Calu3 (cell line): ENCODE measurements around the gene ILDR1. TPM values are rescaled to one million over a fixed set of nuclear protein-coding genes. Genes with fewer than 3 reads are reported as not detected.

Experiments
- BruUV-seq: library from RNA; stranded (reverse); fragments of 400-500 nt; replicated peaks from 2 replicates; lab custom pipeline; 2021; lab: Mats Ljungman, UMichigan
- CTCF ChIA-PET: fragments of 300-600 bp; sonication (Branson Sonifier 250); formaldehyde crosslinking; loops from one replicate; lab custom pipeline; 2022; ENCODE audit warnings: antibody characterized with exemption; lab: Charles Lee
- DNase-seq: peaks from one replicate; pipeline ENCODE4 v3.0.0; 2022
- H3K27ac Mint-ChIP-seq: one replicate; pipeline ENCODE4 v1.8.0; 2022; ENCODE audit warnings: mixed read lengths; ENCODE audit not compliant: unreplicated experiment
- H3K27me3 Mint-ChIP-seq: one replicate; pipeline ENCODE4 v1.8.0; 2022; ENCODE audit warnings: mixed read lengths; ENCODE audit not compliant: unreplicated experiment
- H3K36me3 Mint-ChIP-seq: one replicate; pipeline ENCODE4 v1.8.0; 2022; ENCODE audit warnings: mild to moderate bottlenecking, moderate library complexity, mixed read lengths; ENCODE audit not compliant: insufficient read depth, unreplicated experiment
- H3K4me1 Mint-ChIP-seq: one replicate; pipeline ENCODE4 v1.8.0; 2022; ENCODE audit warnings: mild to moderate bottlenecking, low read depth, mixed read lengths; ENCODE audit not compliant: unreplicated experiment
- H3K4me3 Mint-ChIP-seq: one replicate; pipeline ENCODE4 v1.8.0; 2022; ENCODE audit warnings: mild to moderate bottlenecking, low read depth, moderate library complexity, mixed read lengths; ENCODE audit not compliant: unreplicated experiment
- H3K9me3 Mint-ChIP-seq: one replicate; pipeline ENCODE4 v1.8.0; 2022; ENCODE audit warnings: low read depth, mixed read lengths; ENCODE audit not compliant: unreplicated experiment
- CTCF ChIP-seq: fragments of 200-600 bp; IDR thresholded peaks from one replicate; pipeline ENCODE4 v1.8.0; 2022; ENCODE audit warnings: antibody characterized with exemption; ENCODE audit not compliant: unreplicated experiment
- intact Hi-C: fragments of 100-400 bp; cut with micrococcal nuclease; formaldehyde crosslinking; loops from one replicate; pipeline ENCODE4 v1.10.0; 2022; ENCODE audit not compliant: unreplicated experiment
- total RNA-seq: library from RNA; stranded (reverse); gene quantifications from 2 replicates; pipeline ENCODE4 v1.2.3, GENCODE V29; 2022

ILDR1 gene
- total RNA-seq, 1 experiment from 2014 or later, result 15.7 TPM

DNA sequence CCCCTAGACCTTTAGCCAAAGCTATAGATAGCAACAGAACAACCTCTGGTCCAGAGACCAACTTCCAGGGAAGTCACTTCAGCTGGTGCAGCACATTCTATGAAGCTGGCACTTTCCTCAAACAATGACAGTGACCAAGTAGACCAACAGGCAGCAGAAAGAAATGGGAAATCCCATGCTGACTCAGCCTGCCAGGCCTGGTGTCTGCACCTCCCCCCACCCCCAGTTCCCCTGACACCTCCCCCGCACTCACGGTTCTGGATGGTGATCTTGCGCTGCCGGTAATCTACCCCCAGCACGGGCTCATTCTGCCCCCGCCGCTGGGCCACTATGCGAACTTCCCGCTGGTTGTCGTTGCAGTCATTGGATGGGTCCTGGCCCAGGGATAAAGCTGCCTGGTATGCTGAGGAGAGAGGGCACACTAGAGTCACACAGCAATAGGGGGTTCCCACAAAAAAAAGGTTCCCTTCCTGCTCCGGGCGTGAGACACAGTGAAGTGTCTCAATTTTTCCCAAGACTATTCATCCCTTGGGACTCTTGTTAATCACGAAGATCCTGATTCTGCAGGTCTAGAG, 17.0 kb downstream of the ILDR1 start:
- DNase-seq, result no peak
- no peak for TF ChIP-seq CTCF
- no TSS peak for BruUV-seq
- CTCF ChIA-PET, result interaction anchor here (0.7 to 1.2 kb wide), 2 partner anchors 15 to 59 kb away, joined by 3 to 5 read pairs; no protein-coding TSS in a partner anchor
- Mint-ChIP-seq H3K27me3 (no peaks in the 10 kb centered on the region), H3K4me3 (no peak overlapping the region), H3K9me3 (no peaks in the 10 kb centered on the region), H3K36me3 (peaks cover 5% of the 10 kb centered on the region), H3K27ac (no peak overlapping the region), H3K4me1 (peaks cover 17% of the 10 kb centered on the region)
- intact Hi-C loops, result no loop called here

DNA sequence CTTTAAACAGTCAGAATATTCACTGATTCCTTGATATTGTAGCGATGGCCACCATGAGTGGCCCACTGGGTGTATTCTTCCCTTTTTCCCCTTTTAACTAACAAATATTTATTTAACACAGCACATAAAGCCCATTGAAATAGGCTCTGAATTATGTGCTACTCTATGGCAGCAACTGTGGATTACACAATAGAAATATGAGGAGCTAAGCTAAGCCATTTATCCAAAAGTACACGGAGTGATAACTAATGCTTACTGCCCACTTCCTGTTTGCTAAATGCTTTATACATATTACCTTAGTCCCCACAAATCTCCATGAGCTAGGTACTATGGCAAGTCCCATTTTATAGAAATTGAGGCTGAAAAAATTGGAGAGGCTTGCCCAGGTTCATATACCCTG, 17.9 kb downstream of the ILDR1 start:
- H3K36me3 Mint-ChIP-seq, result peaks cover 5% of the 10 kb centered on the region
- intact Hi-C loops, result no loop called here
- no TSS peak for BruUV-seq
- CTCF ChIA-PET, result interaction anchor here (1.2 kb wide), 1 partner anchor 16 kb away, joined by 5 read pairs; no protein-coding TSS in a partner anchor
- no peak overlapping the region for H3K4me3 Mint-ChIP-seq
- TF ChIP-seq CTCF, result no peak
- no peaks in the 10 kb centered on the region for H3K9me3 Mint-ChIP-seq
- no peaks in the 10 kb centered on the region for H3K27me3 Mint-ChIP-seq
- peaks cover 17% of the 10 kb centered on the region for H3K4me1 Mint-ChIP-seq
- DNase-seq, result no peak
- H3K27ac Mint-ChIP-seq, result no peak overlapping the region

DNA sequence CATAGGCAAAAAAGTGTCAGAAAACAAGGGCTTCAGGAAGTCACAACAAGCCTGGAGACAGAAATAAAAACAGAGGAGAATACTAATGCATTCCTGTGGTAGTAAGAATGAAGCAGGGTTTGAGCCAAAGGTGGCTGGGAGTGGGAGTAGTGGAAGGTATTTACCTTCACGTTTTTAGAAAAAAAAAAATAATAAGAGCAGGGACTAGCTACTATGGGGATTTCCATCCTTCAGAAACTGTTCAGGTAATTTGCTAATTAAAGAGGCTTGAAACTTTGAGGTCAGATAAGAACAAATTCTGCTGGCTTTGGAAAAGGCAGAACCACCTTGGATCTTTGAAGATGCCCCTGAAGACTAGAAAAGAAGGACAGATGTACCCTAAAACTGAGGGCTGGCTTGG, 18.4 kb downstream of the ILDR1 start:
- H3K9me3 Mint-ChIP-seq, result no peaks in the 10 kb centered on the region
- no peak for TF ChIP-seq CTCF
- H3K4me1 Mint-ChIP-seq, result peaks cover 22% of the 10 kb centered on the region
- CTCF ChIA-PET, result interaction anchor here (1.2 kb wide), 1 partner anchor 16 kb away, joined by 5 read pairs; no protein-coding TSS in a partner anchor
- intact Hi-C loops, result no loop called here
- H3K27me3 Mint-ChIP-seq, result no peaks in the 10 kb centered on the region
- no peak overlapping the region for H3K27ac Mint-ChIP-seq
- no peak overlapping the region for H3K4me3 Mint-ChIP-seq
- DNase-seq, result no peak
- H3K36me3 Mint-ChIP-seq, result peaks cover 5% of the 10 kb centered on the region
- BruUV-seq, result no TSS peak

- no peak for TF ChIP-seq CTCF
- H3K36me3 Mint-ChIP-seq, result peaks cover 5% of the 10 kb centered on the region
- DNase-seq, result no peak
- CTCF ChIA-PET, result no interaction called here
- H3K9me3 Mint-ChIP-seq, result no peaks in the 10 kb centered on the region
- no TSS peak for BruUV-seq
- H3K27me3 Mint-ChIP-seq, result no peaks in the 10 kb centered on the region
- peaks cover 27% of the 10 kb centered on the region for H3K4me1 Mint-ChIP-seq
- intact Hi-C loops, result no loop called here
- no peak overlapping the region for H3K27ac Mint-ChIP-seq
- no peak overlapping the region for H3K4me3 Mint-ChIP-seq
Measured at GRCh38 chr3:122003112-122003511, 18.9 kb downstream of the ILDR1 start.
